ENCODE results near the gene SENP2. TPM values are rescaled to one million over a fixed set of nuclear protein-coding genes. Genes with fewer than 3 reads are reported as not detected.

SENP2 gene
- total and polyA plus RNA-seq, 5 donors from 2014 or later, result 14.3 to 51.7 (median 19.8) TPM

- H3K4me3 Mint-ChIP-seq, result peak overlapping the region in 1 of 4 donors; percentile 56
- Histone ChIP-seq H3K4me3 (ENCODE audit: low read depth, low read length) (no peak overlapping the region), H3K27me3 (ENCODE audit: control insufficient read depth, insufficient read depth, low read length) (no peaks in the 10 kb centered on the region), H3K9me3 (ENCODE audit: control insufficient read depth in 2 of 2, low read length in 2 of 2) (no peaks in the 10 kb centered on the region), H3K4me1 (ENCODE audit: control insufficient read depth, insufficient read depth, low read length, poor library complexity, severe bottlenecking) (no peaks in the 10 kb centered on the region), H3K27ac (ENCODE audit: insufficient read depth, low read length, poor library complexity, severe bottlenecking) (no peak overlapping the region), H3K36me3 (ENCODE audit: control insufficient read depth, insufficient read depth, low read length) (no peaks in the 10 kb centered on the region)
- peaks cover 14% of the 10 kb centered on the region for H3K27me3 Mint-ChIP-seq
- H3K9me3 Mint-ChIP-seq, result peaks cover 0 to 3% (median 0%) of the 10 kb centered on the region in 7 donors
- DNase-seq (no peak), ATAC-seq (ENCODE audit: low read depth in 2 of 2) (no peak)
- no peaks in the 10 kb centered on the region for H3K4me1 Mint-ChIP-seq
- no peak overlapping the region for H3K27ac Mint-ChIP-seq
- H3K36me3 Mint-ChIP-seq, result no peaks in the 10 kb centered on the region
Measured at GRCh38 chr3:185648396-185648795, 62.3 kb downstream of the SENP2 start.

- Histone ChIP-seq H3K4me3 (ENCODE audit: low read depth, low read length) (no peak overlapping the region), H3K36me3 (ENCODE audit: control insufficient read depth, insufficient read depth, low read length) (no peaks in the 10 kb centered on the region), H3K9me3 (ENCODE audit: control insufficient read depth in 2 of 2, low read length in 2 of 2) (no peaks in the 10 kb centered on the region), H3K4me1 (ENCODE audit: control insufficient read depth, insufficient read depth, low read length, poor library complexity, severe bottlenecking) (no peaks in the 10 kb centered on the region), H3K27me3 (ENCODE audit: control insufficient read depth, insufficient read depth, low read length) (no peaks in the 10 kb centered on the region), H3K27ac (ENCODE audit: insufficient read depth, low read length, poor library complexity, severe bottlenecking) (no peak overlapping the region)
- Mint-ChIP-seq H3K4me1 (no peaks in the 10 kb centered on the region), H3K9me3 (peaks cover 0 to 3% (median 0%) of the 10 kb centered on the region in 7 donors), H3K27me3 (peaks cover 14% of the 10 kb centered on the region), H3K27ac (no peak overlapping the region), H3K36me3 (no peaks in the 10 kb centered on the region), H3K4me3 (no peak overlapping the region)
- ATAC-seq (ENCODE audit: low read depth in 2 of 2), result no peak
- no peak for DNase-seq
Measured at GRCh38 chr3:185649414-185649813, 63.3 kb downstream of the SENP2 start.

GRCh38 chr3:185651971-185652370 lies 65.9 kb downstream of the SENP2 start:
- H3K36me3 Mint-ChIP-seq, result no peaks in the 10 kb centered on the region
- H3K4me1 Mint-ChIP-seq, result no peaks in the 10 kb centered on the region
- Histone ChIP-seq H3K36me3 (ENCODE audit: control insufficient read depth, insufficient read depth, low read length) (no peaks in the 10 kb centered on the region), H3K27me3 (ENCODE audit: control insufficient read depth, insufficient read depth, low read length) (no peaks in the 10 kb centered on the region), H3K9me3 (ENCODE audit: control insufficient read depth in 2 of 2, low read length in 2 of 2) (no peaks in the 10 kb centered on the region), H3K4me3 (ENCODE audit: low read depth, low read length) (no peak overlapping the region), H3K27ac (ENCODE audit: insufficient read depth, low read length, poor library complexity, severe bottlenecking) (no peak overlapping the region), H3K4me1 (ENCODE audit: control insufficient read depth, insufficient read depth, low read length, poor library complexity, severe bottlenecking) (no peaks in the 10 kb centered on the region)
- H3K27ac Mint-ChIP-seq, result no peak overlapping the region
- H3K27me3 Mint-ChIP-seq, result peaks cover 14% of the 10 kb centered on the region
- ATAC-seq (ENCODE audit: low read depth in 2 of 2) (no peak), DNase-seq (no peak)
- no peak overlapping the region for H3K4me3 Mint-ChIP-seq
- H3K9me3 Mint-ChIP-seq, result no peaks in the 10 kb centered on the region

- Histone ChIP-seq H3K27ac (ENCODE audit: insufficient read depth, low read length, poor library complexity, severe bottlenecking) (no peak overlapping the region), H3K36me3 (ENCODE audit: control insufficient read depth, insufficient read depth, low read length) (no peaks in the 10 kb centered on the region), H3K4me3 (ENCODE audit: low read depth, low read length) (no peak overlapping the region), H3K9me3 (ENCODE audit: control insufficient read depth in 2 of 2, low read length in 2 of 2) (no peaks in the 10 kb centered on the region), H3K4me1 (ENCODE audit: control insufficient read depth, insufficient read depth, low read length, poor library complexity, severe bottlenecking) (no peaks in the 10 kb centered on the region), H3K27me3 (ENCODE audit: control insufficient read depth, insufficient read depth, low read length) (no peaks in the 10 kb centered on the region)
- no peaks in the 10 kb centered on the region for H3K4me1 Mint-ChIP-seq
- H3K27me3 Mint-ChIP-seq, result peaks cover 6% of the 10 kb centered on the region
- H3K9me3 Mint-ChIP-seq, result no peaks in the 10 kb centered on the region
- no peaks in the 10 kb centered on the region for H3K36me3 Mint-ChIP-seq
- DNase-seq, result no peak
- no peak for ATAC-seq (ENCODE audit: low read depth in 2 of 2)
- no peak overlapping the region for H3K4me3 Mint-ChIP-seq
- H3K27ac Mint-ChIP-seq, result no peak overlapping the region
Measured at GRCh38 chr3:185653949-185654757, 68.1 kb downstream of the SENP2 start.

- H3K9me3 Mint-ChIP-seq, result no peaks in the 10 kb centered on the region
- no peaks in the 10 kb centered on the region for H3K4me1 Mint-ChIP-seq
- H3K27ac Mint-ChIP-seq, result peak overlapping the region in 1 of 3 donors; percentile 32
- no peaks in the 10 kb centered on the region for H3K9me3 ChIP-seq (ENCODE audit: control insufficient read depth in 2 of 2, low read length in 2 of 2)
- H3K27me3 Mint-ChIP-seq, result peaks cover 6% of the 10 kb centered on the region
- no peaks in the 10 kb centered on the region for H3K36me3 ChIP-seq (ENCODE audit: control insufficient read depth, insufficient read depth, low read length)
- no peaks in the 10 kb centered on the region for H3K36me3 Mint-ChIP-seq
- DNase-seq (no peak), ATAC-seq (ENCODE audit: low read depth in 2 of 2) (no peak)
- H3K27ac ChIP-seq (ENCODE audit: insufficient read depth, low read length, poor library complexity, severe bottlenecking), result no peak overlapping the region
- H3K4me3 Mint-ChIP-seq, result no peak overlapping the region
- no peaks in the 10 kb centered on the region for H3K4me1 ChIP-seq (ENCODE audit: control insufficient read depth, insufficient read depth, low read length, poor library complexity, severe bottlenecking)
- H3K4me3 ChIP-seq (ENCODE audit: low read depth, low read length), result no peak overlapping the region
- H3K27me3 ChIP-seq (ENCODE audit: control insufficient read depth, insufficient read depth, low read length), result no peaks in the 10 kb centered on the region
Measured at GRCh38 chr3:185654758-185655145, 68.7 kb downstream of the SENP2 start.

- H3K27me3 ChIP-seq (ENCODE audit: control insufficient read depth, insufficient read depth, low read length), result no peaks in the 10 kb centered on the region
- H3K9me3 ChIP-seq (ENCODE audit: control insufficient read depth in 2 of 2, low read length in 2 of 2), result no peaks in the 10 kb centered on the region
- no peak overlapping the region for H3K4me3 ChIP-seq (ENCODE audit: low read depth, low read length)
- Mint-ChIP-seq H3K27me3 (peaks cover 10% of the 10 kb centered on the region), H3K9me3 (no peaks in the 10 kb centered on the region), H3K36me3 (no peaks in the 10 kb centered on the region), H3K27ac (no peak overlapping the region), H3K4me1 (peaks cover 0 to 2% (median 0%) of the 10 kb centered on the region in 4 donors), H3K4me3 (no peak overlapping the region)
- no peaks in the 10 kb centered on the region for H3K36me3 ChIP-seq (ENCODE audit: control insufficient read depth, insufficient read depth, low read length)
- no peak overlapping the region for H3K27ac ChIP-seq (ENCODE audit: insufficient read depth, low read length, poor library complexity, severe bottlenecking)
- H3K4me1 ChIP-seq (ENCODE audit: control insufficient read depth, insufficient read depth, low read length, poor library complexity, severe bottlenecking), result no peaks in the 10 kb centered on the region
- ATAC-seq (ENCODE audit: low read depth in 2 of 2), result no peak
- no peak for DNase-seq
Measured at GRCh38 chr3:185655426-185656320, 69.6 kb downstream of the SENP2 start.

- ATAC-seq (ENCODE audit: low read depth in 2 of 2) (no peak), DNase-seq (no peak)
- Mint-ChIP-seq H3K4me3 (no peak overlapping the region), H3K27ac (no peak overlapping the region), H3K9me3 (no peaks in the 10 kb centered on the region), H3K36me3 (no peaks in the 10 kb centered on the region), H3K27me3 (peaks cover 14% of the 10 kb centered on the region), H3K4me1 (peaks cover 0 to 2% (median 0%) of the 10 kb centered on the region in 4 donors)
- no peaks in the 10 kb centered on the region for H3K4me1 ChIP-seq (ENCODE audit: control insufficient read depth, insufficient read depth, low read length, poor library complexity, severe bottlenecking)
- H3K27me3 ChIP-seq (ENCODE audit: control insufficient read depth, insufficient read depth, low read length), result no peaks in the 10 kb centered on the region
- no peaks in the 10 kb centered on the region for H3K36me3 ChIP-seq (ENCODE audit: control insufficient read depth, insufficient read depth, low read length)
- H3K4me3 ChIP-seq (ENCODE audit: low read depth, low read length), result no peak overlapping the region
- no peaks in the 10 kb centered on the region for H3K9me3 ChIP-seq (ENCODE audit: control insufficient read depth in 2 of 2, low read length in 2 of 2)
- H3K27ac ChIP-seq (ENCODE audit: insufficient read depth, low read length, poor library complexity, severe bottlenecking), result no peak overlapping the region
Measured at GRCh38 chr3:185656321-185656840, 70.3 kb downstream of the SENP2 start.

All from CD4-positive, CD25-positive, alpha-beta regulatory T cell (primary cell).